Right renal cortex interstitium (tissue), 3 donors: ENCODE results near the gene ZBTB44. TPM values are rescaled to one million over a fixed set of nuclear protein-coding genes. Genes with fewer than 3 reads are reported as not detected.
"Not testable (repeated sequence)": the region's sequence is repeated elsewhere in the genome, so short reads cannot be mapped to it uniquely, and the experiment has no call there.

Experiments
- DNase-seq, 3 donors: peaks; one replicate each; pipeline ENCODE4 v3.0.0-alpha.2; 2013; ENCODE audit warnings: low read depth in 3 of 3, low spot score in 2 of 3
- polyA plus RNA-seq, 3 donors: library from polyadenylated mRNA; unstranded; fragments of 120-200 nt; gene quantifications; one replicate each; pipeline ENCODE4 v1.2.1, GENCODE V29; 2013; ENCODE audit not compliant: insufficient read length in 3 of 3

The ZBTB44 gene
- polyA plus RNA-seq, 3 donors: 53.7 to 59.0 (median 56.7) TPM

GRCh38 chr11:130251763-130252162 is 63.0 kb downstream of the ZBTB44 start:
- DNase-seq: not testable (repeated sequence)

DNA sequence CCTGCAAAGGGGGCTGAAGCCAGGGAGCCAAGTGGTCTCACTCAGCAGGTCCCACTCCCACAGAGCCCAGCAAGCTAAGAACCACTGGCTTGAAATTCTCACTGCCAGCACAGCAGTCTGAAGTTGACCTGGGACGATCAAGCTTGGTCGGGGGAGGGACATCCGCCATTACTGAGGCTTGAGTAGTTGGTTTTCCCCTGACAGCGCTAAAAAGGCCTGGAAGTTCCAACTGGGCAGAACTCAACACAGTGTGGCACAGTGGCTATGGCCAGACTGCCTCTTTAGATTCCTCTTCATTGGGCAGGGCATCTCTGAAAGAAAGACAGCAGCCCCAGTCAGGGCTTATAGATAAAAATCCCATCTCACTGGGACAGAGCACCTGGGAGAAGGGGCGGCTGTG is 64.8 kb downstream of the ZBTB44 start:
- DNase-seq: not testable (repeated sequence)

DNA sequence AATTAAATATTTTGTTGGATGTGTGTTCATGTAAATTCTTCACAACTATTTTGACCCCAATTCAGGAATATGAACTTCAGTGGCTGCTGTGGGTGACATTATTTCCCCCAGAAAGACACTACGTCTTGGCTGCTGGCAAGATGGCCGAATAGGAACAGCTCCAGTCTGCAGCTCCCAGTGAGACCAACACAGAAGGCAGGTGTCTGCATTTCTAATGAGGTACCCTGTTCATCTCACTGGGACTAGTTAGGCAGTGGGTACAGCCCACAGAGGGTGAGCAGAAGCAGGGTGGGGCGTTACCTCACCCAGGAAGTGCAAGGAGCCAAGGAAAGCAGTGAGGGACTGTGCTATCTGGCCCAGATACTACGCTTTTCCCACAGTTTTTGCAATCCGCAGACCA is 65.3 kb downstream of the ZBTB44 start:
- DNase-seq: no peak

- no peak for DNase-seq
Measured at GRCh38 chr11:130247319-130247718, 67.4 kb downstream of the ZBTB44 start.

DNA sequence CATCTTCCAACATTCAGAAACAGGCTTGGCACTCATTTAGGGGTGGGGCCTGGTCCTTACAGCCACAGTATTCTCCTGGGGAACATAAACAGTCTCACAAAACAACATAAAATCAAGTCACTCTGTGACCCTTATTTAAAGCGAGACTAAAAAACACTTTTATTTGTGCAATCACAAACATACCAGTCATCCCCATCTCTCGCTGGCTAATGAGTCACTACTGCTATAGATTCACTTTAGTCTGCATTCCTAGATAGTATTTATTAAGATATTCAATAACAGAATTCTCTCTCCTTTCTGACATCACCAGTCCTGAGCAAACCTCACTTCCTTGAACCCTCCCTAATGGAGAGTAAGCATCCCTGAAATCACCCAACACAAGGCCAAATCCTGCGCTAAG is 68.0 kb downstream of the ZBTB44 start:
- no peak for DNase-seq

- DNase-seq: no peak
Measured at GRCh38 chr11:130246270-130246669, 68.4 kb downstream of the ZBTB44 start.

DNA sequence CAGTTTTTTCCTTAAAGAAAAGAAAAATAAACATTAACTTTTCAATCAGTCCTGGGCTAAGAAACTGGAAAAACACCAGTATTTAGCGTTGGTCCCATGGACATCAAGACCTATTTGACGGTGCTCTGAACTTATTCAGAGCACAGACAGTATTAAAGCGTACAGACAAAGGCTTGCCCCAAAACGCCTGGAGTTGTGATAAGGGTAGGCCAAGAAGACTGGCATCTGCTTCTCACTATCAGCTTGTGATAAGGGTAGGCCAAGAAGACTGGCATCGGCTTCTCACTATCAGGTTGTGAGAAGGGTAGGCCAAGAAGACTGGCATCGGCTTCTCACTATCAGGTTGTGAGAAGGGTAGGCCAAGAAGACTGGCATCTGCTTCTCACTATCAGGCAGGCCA is 69.3 kb downstream of the ZBTB44 start:
- DNase-seq: not testable (repeated sequence)

DNA sequence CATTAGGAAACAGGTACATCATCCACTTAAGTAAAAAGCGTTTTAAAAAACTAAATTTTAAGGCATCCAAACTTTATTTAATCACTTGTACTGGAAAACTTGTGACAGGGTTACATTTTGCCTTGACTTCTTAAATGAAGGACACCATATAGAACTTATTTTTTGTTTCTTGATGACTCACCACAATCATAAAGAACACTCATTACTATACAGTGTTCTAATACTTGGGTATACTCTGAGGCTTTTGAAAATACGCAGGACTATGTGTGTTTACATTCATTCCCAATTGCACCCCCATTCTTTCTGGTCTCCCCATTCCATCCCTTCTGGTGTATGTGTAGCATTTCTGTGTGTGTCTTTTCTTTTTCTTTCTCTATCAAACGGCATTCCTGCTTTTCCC is 69.9 kb downstream of the ZBTB44 start:
- no peak for DNase-seq

DNA sequence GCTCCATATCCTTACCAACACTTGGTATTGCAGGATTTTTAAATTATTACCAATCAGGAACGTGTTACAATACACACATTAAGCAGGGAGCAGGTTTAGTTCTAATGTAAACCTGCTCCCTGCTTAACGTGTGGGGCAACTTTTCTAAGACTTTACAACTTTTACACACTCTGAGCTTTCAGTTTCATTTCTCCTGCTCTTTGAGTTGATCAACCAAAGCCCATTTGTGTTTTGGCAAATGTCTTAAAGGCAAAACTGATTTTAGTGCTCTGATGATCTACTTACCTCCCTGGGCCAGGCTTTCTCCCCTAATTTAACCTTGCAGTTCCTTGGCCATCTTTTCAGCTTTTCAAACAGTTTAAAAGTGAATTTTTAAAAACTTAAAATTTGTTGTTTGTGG is 70.9 kb downstream of the ZBTB44 start:
- DNase-seq: no peak

GRCh38 chr11:130241713-130242112 is 73.0 kb downstream of the ZBTB44 start:
- no peak for DNase-seq

DNA sequence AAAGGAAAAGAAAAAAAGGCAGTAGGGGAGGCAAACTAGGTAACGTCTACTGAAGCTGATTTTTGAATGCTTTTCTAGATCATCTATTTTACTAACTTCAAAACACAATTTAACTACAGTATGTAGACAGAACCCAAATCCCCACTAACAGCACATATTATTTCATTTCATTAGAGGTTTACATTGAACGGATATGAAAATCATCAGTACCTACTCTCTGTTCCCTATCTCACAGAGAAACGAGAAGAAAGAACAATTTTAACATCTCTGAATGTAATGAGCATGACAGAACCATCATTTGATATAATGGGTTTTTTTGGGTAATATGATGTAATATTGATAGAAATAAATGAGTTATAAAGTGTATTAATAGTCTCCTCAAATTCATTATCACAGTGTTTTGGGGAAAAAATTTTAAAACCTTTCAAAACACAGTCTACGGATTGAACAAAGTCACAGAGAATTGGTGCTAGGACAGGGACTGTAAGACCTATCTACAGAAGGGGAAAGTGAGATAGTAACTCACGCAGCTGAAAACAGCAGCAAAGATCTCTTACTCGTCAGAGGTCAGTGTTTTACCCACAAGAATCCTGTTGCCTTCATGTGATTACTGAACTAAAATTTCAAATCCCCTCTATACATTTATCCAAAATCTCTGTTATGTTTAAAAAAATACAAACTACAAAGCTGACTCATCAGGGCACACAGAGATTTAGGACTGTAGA is 77.3 kb downstream of the ZBTB44 start:
- DNase-seq: no peak

GRCh38 chr11:130234315-130234714 is 80.4 kb downstream of the ZBTB44 start:
- DNase-seq: no peak

GRCh38 chr11:130233888-130234287 is 80.8 kb downstream of the ZBTB44 start:
- not testable (repeated sequence) for DNase-seq

DNA sequence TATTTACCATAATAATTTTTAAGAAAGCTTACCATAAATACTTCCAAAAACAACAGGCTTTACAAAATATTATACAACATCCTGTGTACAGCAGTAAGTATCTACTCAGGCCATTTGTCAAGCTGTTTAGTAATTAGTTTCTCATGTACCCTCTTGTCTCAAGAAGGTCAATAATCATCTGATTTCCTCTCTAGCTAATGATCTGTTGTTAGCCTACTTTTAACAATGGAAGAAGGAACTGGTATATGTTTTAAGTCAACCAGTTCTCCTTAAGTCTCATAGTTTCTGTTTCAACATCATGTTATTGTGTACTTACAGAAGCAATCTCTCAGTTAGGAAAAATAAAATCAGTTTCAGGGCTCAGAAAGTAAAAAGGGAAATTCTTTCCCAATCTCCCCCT is 81.2 kb downstream of the ZBTB44 start:
- not testable (repeated sequence) for DNase-seq

DNA sequence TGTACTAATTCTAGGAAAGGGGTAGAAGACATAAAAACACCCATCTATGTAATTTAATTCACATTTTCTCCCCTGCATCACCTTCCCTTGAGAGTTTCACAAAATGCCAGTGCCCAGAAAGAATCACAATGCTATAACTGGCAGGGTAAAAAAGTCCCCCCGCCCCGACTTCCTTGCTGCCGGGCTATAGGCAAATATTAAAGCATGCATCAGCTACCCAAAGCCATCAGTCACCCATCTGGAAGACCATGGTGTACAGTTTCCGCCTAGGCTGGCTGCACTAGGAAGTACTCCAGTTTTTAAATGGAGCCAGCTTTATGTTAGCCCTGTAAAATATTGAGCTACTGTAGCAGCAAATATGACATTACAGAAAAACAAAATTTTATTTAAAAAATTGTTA is 87.3 kb downstream of the ZBTB44 start:
- DNase-seq: no peak

GRCh38 chr11:130223291-130223971 is 91.3 kb downstream of the ZBTB44 start:
- DNase-seq: no peak

GRCh38 chr11:130220311-130221035 is 94.2 kb downstream of the ZBTB44 start:
- DNase-seq: no peak

DNA sequence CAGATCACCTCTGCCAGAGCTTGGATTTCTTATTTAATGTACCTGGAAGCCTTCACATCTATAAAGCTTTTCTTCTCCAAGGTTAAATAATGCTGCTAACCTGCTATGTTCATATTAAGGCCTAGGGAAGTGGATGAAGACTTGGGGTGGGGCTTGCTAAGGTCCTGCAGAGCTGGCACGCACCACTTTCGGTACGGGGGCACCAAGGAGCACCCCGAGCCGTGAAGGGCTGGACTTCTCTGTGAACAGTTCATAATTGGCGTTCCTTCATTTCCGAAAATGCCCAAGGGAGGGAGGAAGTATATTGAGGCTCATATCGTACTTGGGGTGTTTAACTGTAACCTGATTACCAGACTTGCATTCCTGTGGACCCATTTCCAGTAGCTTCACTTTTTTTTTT is 95.6 kb downstream of the ZBTB44 start:
- DNase-seq: no peak

DNA sequence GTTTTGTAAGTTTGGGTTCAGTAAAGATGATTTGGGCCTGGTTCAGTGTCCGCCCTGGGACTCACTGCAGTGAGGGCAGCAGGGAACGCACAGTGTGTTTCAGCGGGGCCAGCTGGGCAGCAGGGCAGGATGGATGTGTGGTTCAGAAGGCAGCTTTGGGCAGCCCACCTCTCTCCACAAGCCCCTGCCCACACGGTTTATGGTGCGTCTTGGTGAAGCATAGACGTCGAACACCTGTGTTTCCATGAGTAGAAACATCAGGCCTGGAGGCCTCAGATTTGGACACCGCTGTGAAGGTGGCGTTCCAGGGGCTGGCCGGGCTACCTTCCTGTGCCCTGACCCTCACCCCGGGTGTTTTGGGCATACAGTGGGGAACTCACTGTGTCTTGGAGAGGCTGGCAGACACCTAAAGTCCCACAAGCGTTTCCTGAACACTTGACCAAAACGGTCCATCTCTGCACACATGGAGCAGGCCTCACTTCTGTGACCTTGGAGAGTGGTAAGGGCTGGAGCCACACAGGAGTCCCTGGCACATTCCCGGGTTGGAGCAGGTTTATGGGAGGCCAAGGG is 96.1 kb downstream of the ZBTB44 start:
- DNase-seq: no peak

- no peak for DNase-seq
Measured at GRCh38 chr11:130217133-130218031, 97.3 kb downstream of the ZBTB44 start.
